NCI-H1436 (cell line): ENCODE data around the gene PTMA.

Source experiments
- DNase-seq: peaks from one replicate; lab custom pipeline; 2025; lab: John Stamatoyannopoulos, UW

PTMA gene

GRCh38 chr2:231676243-231676642, 32.1 kb upstream of the PTMA start:
- no peak for DNase-seq

- peak; percentile 72 for DNase-seq
Measured at GRCh38 chr2:231677632-231678104, 30.7 kb upstream of the PTMA start.

GRCh38 chr2:231679908-231680284, 28.4 kb upstream of the PTMA start:
- DNase-seq: no peak

- DNase-seq: peak; percentile 90
Measured at GRCh38 chr2:231680285-231680991, 27.9 kb upstream of the PTMA start.

GRCh38 chr2:231680992-231681852, 27.1 kb upstream of the PTMA start:
- peak; percentile 77 for DNase-seq

GRCh38 chr2:231682603-231683291, 25.6 kb upstream of the PTMA start:
- DNase-seq: no peak

- peak; percentile 81 for DNase-seq
Measured at GRCh38 chr2:231683292-231684235, 24.8 kb upstream of the PTMA start.

- peak; percentile 79 for DNase-seq
Measured at GRCh38 chr2:231684314-231685223, 23.8 kb upstream of the PTMA start.

- DNase-seq: no peak
Measured at GRCh38 chr2:231685349-231686191, 22.8 kb upstream of the PTMA start.

- no peak for DNase-seq
Measured at GRCh38 chr2:231686192-231687100, 21.9 kb upstream of the PTMA start.

GRCh38 chr2:231687133-231687852, 21.0 kb upstream of the PTMA start:
- no peak for DNase-seq

GRCh38 chr2:231687961-231688360, 20.4 kb upstream of the PTMA start:
- no peak for DNase-seq

- DNase-seq: no peak
Measured at GRCh38 chr2:231688719-231689118, 19.6 kb upstream of the PTMA start.

GRCh38 chr2:231689124-231689893, 19.0 kb upstream of the PTMA start:
- DNase-seq: no peak

- no peak for DNase-seq
Measured at GRCh38 chr2:231691251-231691772, 17.0 kb upstream of the PTMA start.

GRCh38 chr2:231692847-231693246, 15.5 kb upstream of the PTMA start:
- DNase-seq: no peak

GRCh38 chr2:231693956-231694355, 14.4 kb upstream of the PTMA start:
- no peak for DNase-seq
